Sigmoid colon (tissue), 4 donors: Measurements from ENCODE around the gene DAW1.

Source experiments
- POLR2AphosphoS5 ChIP-seq, 4 donors: sonication (generic); formaldehyde crosslinking; IDR thresholded peaks; one replicate each; pipeline ENCODE4 v1.6.1; 2017; ENCODE audit warnings: antibody characterized with exemption in 4 of 4
- TF ChIP-seq, protein P1 (sequence below), 4 experiments: fragments of 450-650 bp in 3 of 4; fragments of 200-600 bp in 1 of 4; IDR thresholded peaks; one replicate each; pipeline ENCODE4 v1.5.1; 2016 to 2019; ENCODE audit warnings: antibody characterized with exemption in 4 of 4, mild to moderate bottlenecking in 3 of 4, moderate library complexity in 2 of 4

DNA sequence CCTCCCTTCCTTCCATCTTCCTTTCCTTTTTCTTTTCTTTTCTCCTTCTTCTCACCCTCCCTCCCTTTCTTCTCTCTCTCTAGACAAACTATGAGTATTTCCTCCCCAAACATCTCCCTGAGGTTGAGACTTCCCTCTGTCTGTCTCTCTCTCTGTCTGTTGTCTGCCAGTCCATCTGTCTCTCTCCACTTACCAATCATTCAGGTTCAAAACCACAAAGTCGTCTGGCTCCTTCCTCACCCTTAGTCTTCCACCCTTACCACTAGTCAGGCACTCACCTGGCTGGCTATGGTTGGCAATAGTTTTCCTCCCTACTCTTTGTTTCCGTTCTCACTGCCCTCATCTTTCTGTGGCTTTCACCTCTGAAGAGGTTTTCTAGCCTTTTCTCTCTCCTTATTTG, 44.9 kb upstream of the DAW1 start:
- TF ChIP-seq, protein P1, sequence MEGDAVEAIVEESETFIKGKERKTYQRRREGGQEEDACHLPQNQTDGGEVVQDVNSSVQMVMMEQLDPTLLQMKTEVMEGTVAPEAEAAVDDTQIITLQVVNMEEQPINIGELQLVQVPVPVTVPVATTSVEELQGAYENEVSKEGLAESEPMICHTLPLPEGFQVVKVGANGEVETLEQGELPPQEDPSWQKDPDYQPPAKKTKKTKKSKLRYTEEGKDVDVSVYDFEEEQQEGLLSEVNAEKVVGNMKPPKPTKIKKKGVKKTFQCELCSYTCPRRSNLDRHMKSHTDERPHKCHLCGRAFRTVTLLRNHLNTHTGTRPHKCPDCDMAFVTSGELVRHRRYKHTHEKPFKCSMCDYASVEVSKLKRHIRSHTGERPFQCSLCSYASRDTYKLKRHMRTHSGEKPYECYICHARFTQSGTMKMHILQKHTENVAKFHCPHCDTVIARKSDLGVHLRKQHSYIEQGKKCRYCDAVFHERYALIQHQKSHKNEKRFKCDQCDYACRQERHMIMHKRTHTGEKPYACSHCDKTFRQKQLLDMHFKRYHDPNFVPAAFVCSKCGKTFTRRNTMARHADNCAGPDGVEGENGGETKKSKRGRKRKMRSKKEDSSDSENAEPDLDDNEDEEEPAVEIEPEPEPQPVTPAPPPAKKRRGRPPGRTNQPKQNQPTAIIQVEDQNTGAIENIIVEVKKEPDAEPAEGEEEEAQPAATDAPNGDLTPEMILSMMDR (IDR thresholded peaks at IDR 0.05), result no peak
- no peak for TF ChIP-seq POLR2AphosphoS5 (IDR thresholded peaks at IDR 0.05)
